HCT116 (cell line): Measurements from ENCODE around the gene GNPTAB. TPM values are rescaled to one million over a fixed set of nuclear protein-coding genes. Genes with fewer than 3 reads are reported as not detected.

ENCODE experiments used
- ATAC-seq: fragments of 200-7000 bp; cut with Tn5 transposase; 2 replicates; pipeline ENCODE4 v1.9.1; 2020; ENCODE audit warnings: mild to moderate bottlenecking, moderate library complexity
- BruUV-seq: library from RNA; stranded (reverse); fragments of 400-500 nt; replicated peaks from 2 replicates; lab custom pipeline; 2021; lab: Mats Ljungman, UMichigan
- CTCF ChIA-PET: fragments of 300-600 bp; sonication (Branson Sonifier 250); formaldehyde crosslinking; loops from one replicate; lab custom pipeline; 2021; ENCODE audit warnings: antibody characterized with exemption; lab: Charles Lee
- POLR2A ChIA-PET: fragments of 300-600, 350-600 bp; sonication (Branson Sonifier 250); formaldehyde crosslinking; loops from one replicate; lab custom pipeline; 2021; ENCODE audit warnings: antibody characterized with exemption; lab: Charles Lee
- RAD21 ChIA-PET, 2 experiments: fragments of 300-600 bp; sonication (Branson Sonifier 250); formaldehyde crosslinking; loops; one replicate each; lab custom pipeline; 2023; ENCODE audit warnings: low total read pairs in 2 of 2; ENCODE audit not compliant: uncharacterized antibody in 2 of 2, unreplicated experiment in 2 of 2, low non-redundant PET in 1 of 2; lab: Charles Lee
- DNase-seq: peaks from one replicate; pipeline ENCODE4 v3.0.0-alpha.2; 2010; ENCODE audit warnings: low read depth, low spot score
- H2AFZ ChIP-seq: fragments of 200-600 bp; shearing (Covaris generic), sonication (generic); 2 replicates; pipeline ENCODE4 v1.6.1; 2017; ENCODE audit warnings: low read depth, mixed run types, mixed read lengths, antibody characterized with exemption, low read length; ENCODE audit not compliant: poor library complexity, severe bottlenecking
- H3K27ac ChIP-seq: 2 replicates; pipeline ENCODE4 v1.5.1; 2012; ENCODE audit warnings: low read depth, low read length
- H3K27me3 ChIP-seq: fragments of 200-600 bp; sonication (generic); 2 replicates; pipeline ENCODE4 v1.6.1; 2016; ENCODE audit warnings: mixed run types, low read length, mixed read lengths; ENCODE audit not compliant: insufficient read depth
- H3K36me3 ChIP-seq, 2 experiments: fragments of 200-500 bp in 1 of 2; fragments of 200-600 bp in 1 of 2; sonication (Bioruptor generic) in 1 of 2; sonication (generic) in 1 of 2; 2 replicates each; pipeline versions ENCODE4 v1.5.1 to v1.6.1; 2014 to 2016; ENCODE audit warnings: low read length in 2 of 2, inconsistent platforms in 1 of 2, mixed read lengths in 1 of 2, mixed run types in 1 of 2; ENCODE audit not compliant: insufficient read depth in 2 of 2, control insufficient read depth in 1 of 2
- H3K4me1 ChIP-seq, 2 experiments: fragments of 200-600 bp in 1 of 2; sonication (generic) in 1 of 2; 2 replicates each; pipeline versions ENCODE4 v1.5.1 to v1.6.1; 2012 to 2017; ENCODE audit warnings: low read length in 2 of 2, inconsistent platforms in 1 of 2, mild to moderate bottlenecking in 1 of 2, mixed read lengths in 1 of 2, mixed run types in 1 of 2, moderate library complexity in 1 of 2; ENCODE audit not compliant: insufficient read depth in 2 of 2, control insufficient read depth in 1 of 2
- H3K4me2 ChIP-seq: fragments of 200-600 bp; sonication (generic); 2 replicates; pipeline ENCODE4 v1.6.1; 2017; ENCODE audit warnings: mixed run types, low read length, mixed read lengths
- H3K4me3 ChIP-seq, 2 experiments: fragments of 200-600 bp in 1 of 2; sonication (generic) in 1 of 2; replicated peaks in 1 of 2; 2 replicates each; pipeline ENCODE4 v1.5.1; 2011 to 2016; ENCODE audit warnings: low read length in 2 of 2, control low read depth in 1 of 2, low read depth in 1 of 2, mild to moderate bottlenecking in 1 of 2, mixed read lengths in 1 of 2, mixed run types in 1 of 2
- H3K79me2 ChIP-seq: fragments of 200-600 bp; sonication (generic); 2 replicates; pipeline ENCODE4 v1.6.1; 2017; ENCODE audit warnings: mild to moderate bottlenecking, mixed run types, low read length, moderate library complexity, mixed read lengths; ENCODE audit not compliant: insufficient read depth
- H3K9ac ChIP-seq: fragments of 200-600 bp; sonication (generic); 2 replicates; pipeline ENCODE4 v1.6.1; 2016; ENCODE audit warnings: low read length, mixed read lengths
- H3K9me2 ChIP-seq: fragments of 200-600 bp; sonication (generic), shearing (Covaris generic); 2 replicates; pipeline ENCODE4 v1.6.1; 2017; ENCODE audit warnings: mixed run types, mild to moderate bottlenecking, moderate library complexity; ENCODE audit not compliant: insufficient read depth
- H3K9me3 ChIP-seq, 2 experiments: fragments of 200-500 bp in 1 of 2; fragments of 200-600 bp in 1 of 2; sonication (Bioruptor generic) in 1 of 2; sonication (generic) in 1 of 2; 2 replicates each; pipeline ENCODE4 v1.6.1; 2014 to 2017; ENCODE audit warnings: low read length in 2 of 2, mixed read lengths in 2 of 2, inconsistent platforms in 1 of 2, low read depth in 1 of 2, mild to moderate bottlenecking in 1 of 2, mixed run types in 1 of 2, moderate library complexity in 1 of 2; ENCODE audit not compliant: control insufficient read depth in 1 of 2, insufficient read depth in 1 of 2
- H4K20me1 ChIP-seq: fragments of 200-600 bp; sonication (generic), shearing (Covaris generic); 2 replicates; pipeline ENCODE4 v1.6.1; 2017; ENCODE audit warnings: mixed run types, mild to moderate bottlenecking, moderate library complexity; ENCODE audit not compliant: insufficient read depth
- CBX3 ChIP-seq: IDR thresholded peaks from 2 replicates; pipeline ENCODE4 v1.6.1; 2012; ENCODE audit warnings: low read depth
- CTCF ChIP-seq, 3 experiments: fragments of 200-600 bp in 1 of 3; sonication (generic) in 1 of 3; IDR thresholded peaks in 2 of 3; conservative IDR thresholded peaks in 1 of 3; 2 replicates each; pipeline ENCODE4 v1.5.1; 2012 to 2017; ENCODE audit warnings: low read depth in 2 of 3, low read length in 2 of 3, antibody characterized with exemption in 1 of 3, borderline replicate concordance in 1 of 3, control low read depth in 1 of 3, mild to moderate bottlenecking in 1 of 3, mixed read lengths in 1 of 3, mixed run types in 1 of 3, moderate library complexity in 1 of 3; ENCODE audit not compliant: insufficient read depth in 1 of 3
- EGR1 ChIP-seq: IDR thresholded peaks from 2 replicates; pipeline ENCODE4 v1.6.1; 2012; ENCODE audit warnings: low read depth
- POLR2A ChIP-seq: IDR thresholded peaks from 2 replicates; pipeline ENCODE4 v1.7.0; 2011; ENCODE audit warnings: borderline replicate concordance; ENCODE audit not compliant: insufficient read depth, insufficient read length; ENCODE audit errors: extremely low read depth
- RAD21 ChIP-seq: IDR thresholded peaks from 2 replicates; pipeline ENCODE4 v1.6.1; 2012; ENCODE audit warnings: low read depth, mild to moderate bottlenecking
- REST ChIP-seq: IDR thresholded peaks from 2 replicates; pipeline ENCODE4 v1.6.1; 2012; ENCODE audit warnings: low read depth
- SIN3A ChIP-seq: IDR thresholded peaks from 2 replicates; pipeline ENCODE4 v1.6.1; 2012; ENCODE audit warnings: low read depth
- TCF7L2 ChIP-seq: IDR thresholded peaks from 2 replicates; pipeline ENCODE4 v1.7.0; 2011; ENCODE audit warnings: borderline replicate concordance, inconsistent platforms; ENCODE audit not compliant: insufficient read depth, insufficient read length; ENCODE audit errors: extremely low read depth
- intact Hi-C: fragments of 100-400 bp; cut with micrococcal nuclease; formaldehyde crosslinking; loops from 2 replicates; pipeline ENCODE4 v1.10.0; 2022
- total RNA-seq: library from RNA; stranded (reverse); gene quantifications from one replicate; pipeline ENCODE4 v1.2.1, GENCODE V29; 2021; ENCODE audit not compliant: unreplicated experiment

GNPTAB gene
- total RNA-seq, 1 experiment from 2014 or later = 41.4 TPM

GRCh38 chr12:101775816-101776215 is 54.9 kb downstream of the GNPTAB start:
- no peak overlapping the region for H3K4me3 ChIP-seq
- ATAC-seq = no peak
- no peak overlapping the region for H2AFZ ChIP-seq
- POLR2A ChIA-PET = no interaction called here
- H4K20me1 ChIP-seq = peaks cover 3% of the 10 kb centered on the region; the same call in 1 of the 2 replicates
- H3K4me2 ChIP-seq = no peak overlapping the region
- no peaks in the 10 kb centered on the region for H3K36me3 ChIP-seq
- no peak for DNase-seq
- intact Hi-C loops = loop anchor here (10.0 kb wide), 1 partner anchor 709 kb away; the partner anchor contains the start of gene IGF1
- no TSS peak for BruUV-seq
- no peaks in the 10 kb centered on the region for H3K9me3 ChIP-seq
- no peaks in the 10 kb centered on the region for H3K9me2 ChIP-seq
- TF ChIP-seq CBX3 = no peak
- no peak for TF ChIP-seq TCF7L2
- no peak for TF ChIP-seq REST
- TF ChIP-seq, all 23 proteins: peak for 0
- H3K4me1 ChIP-seq = no peaks in the 10 kb centered on the region
- H3K79me2 ChIP-seq = no peaks in the 10 kb centered on the region
- ChIA-PET RAD21 (no interaction called here), CTCF (no interaction called here)
- no peak overlapping the region for H3K27ac ChIP-seq
- no peak overlapping the region for H3K9ac ChIP-seq
- no peaks in the 10 kb centered on the region for H3K27me3 ChIP-seq

- no peak overlapping the region for H3K4me2 ChIP-seq
- intact Hi-C loops = loop anchor here (1.0 to 10.0 kb wide), 8 partner anchors 57 to 1104 kb away; partner anchors contain the start of genes GNPTAB and IGF1
- H3K4me1 ChIP-seq = no peaks in the 10 kb centered on the region
- peak; percentile 85 for ATAC-seq
- no peak overlapping the region for H3K4me3 ChIP-seq
- H3K9ac ChIP-seq = no peak overlapping the region
- H4K20me1 ChIP-seq = peaks cover 3% of the 10 kb centered on the region; the same call in 1 of the 2 replicates
- POLR2A ChIA-PET = interaction anchor here (0.8 to 1.1 kb wide), 2 partner anchors 9 to 269 kb away, joined by 3 read pairs; no protein-coding TSS in a partner anchor
- no peaks in the 10 kb centered on the region for H3K9me3 ChIP-seq
- RAD21 ChIA-PET = interaction anchor here (0.8 to 1.2 kb wide), 2 partner anchors 57 to 66 kb away, joined by 3 to 5 read pairs; partner anchors contain the start of gene GNPTAB (in 1 of the 2)
- BruUV-seq = no TSS peak
- no peaks in the 10 kb centered on the region for H3K27me3 ChIP-seq
- no peaks in the 10 kb centered on the region for H3K79me2 ChIP-seq
- no peak overlapping the region for H2AFZ ChIP-seq
- no peak for TF ChIP-seq POLR2A
- TF ChIP-seq CTCF (IDR thresholded peaks at IDR 0.05 in 2 of 3, conservative IDR thresholded peaks at IDR 0.05 in 1 of 3; ENCODE audit: borderline replicate concordance in 1 of 3, insufficient read depth in 1 of 3, low read depth in 2 of 3, low read length in 2 of 3) = peak; percentile 81 to 91 (median 89)
- no peak for TF ChIP-seq EGR1
- peak; percentile 90 for TF ChIP-seq RAD21
- TF ChIP-seq SIN3A = no peak
- peak; percentile 44 for DNase-seq
- H3K27ac ChIP-seq = no peak overlapping the region
- CTCF ChIA-PET = interaction anchor here (0.6 to 3.1 kb wide), 12 partner anchors 9 to 1105 kb away, joined by 3 to 23 read pairs (median 4); partner anchors contain the start of gene GNPTAB
- peaks cover 0 to 2% of the 10 kb centered on the region in 2 experiments; a peak in 1 of 4 replicates for H3K36me3 ChIP-seq
- H3K9me2 ChIP-seq = no peaks in the 10 kb centered on the region
Observed at GRCh38 chr12:101773650-101774162, 57.1 kb downstream of the GNPTAB start.
